Naive B cell (primary cell): Measurements from ENCODE around the gene ISG20. TPM values are rescaled to one million over a fixed set of nuclear protein-coding genes. Genes with fewer than 3 reads are reported as not detected.

ENCODE experiments used
- ATAC-seq, 2 donors: fragments of 150-1000 bp; cut with Tn5 transposase; 2 replicates each; pipeline ENCODE4 v1.10.0; 2021; ENCODE audit warnings: low read depth in 2 of 2, mild to moderate bottlenecking in 2 of 2, moderate library complexity in 2 of 2
- DNase-seq: peaks from one replicate; pipeline ENCODE4 v3.0.0; 2022
- H3K27ac Mint-ChIP-seq, 6 donors: one replicate each; pipeline ENCODE4 v1.8.0; 2020 to 2022; ENCODE audit warnings: mild to moderate bottlenecking in 6 of 6, mixed read lengths in 6 of 6, moderate library complexity in 5 of 6, inconsistent platforms in 2 of 6
- H3K27me3 Mint-ChIP-seq, 3 donors: one replicate each; pipeline ENCODE4 v1.8.0; 2021 to 2022; ENCODE audit warnings: mixed read lengths in 3 of 3, mild to moderate bottlenecking in 1 of 3
- H3K36me3 Mint-ChIP-seq, 2 donors: one replicate each; pipeline ENCODE4 v1.8.0; 2020 to 2022; ENCODE audit warnings: mixed read lengths in 2 of 2, inconsistent platforms in 1 of 2, mild to moderate bottlenecking in 1 of 2
- H3K4me1 Mint-ChIP-seq, 3 donors: one replicate each; pipeline ENCODE4 v1.8.0; 2020 to 2022; ENCODE audit warnings: mixed read lengths in 3 of 3, inconsistent platforms in 1 of 3, mild to moderate bottlenecking in 1 of 3, moderate library complexity in 1 of 3
- H3K4me3 Mint-ChIP-seq, 8 donors: one replicate each; pipeline ENCODE4 v1.8.0; 2020 to 2022; ENCODE audit warnings: mild to moderate bottlenecking in 8 of 8, mixed read lengths in 8 of 8, moderate library complexity in 8 of 8, inconsistent platforms in 2 of 8
- H3K9me3 Mint-ChIP-seq, 7 donors: one replicate each; pipeline ENCODE4 v1.8.0; 2020 to 2022; ENCODE audit warnings: mixed read lengths in 7 of 7, mild to moderate bottlenecking in 5 of 7, inconsistent platforms in 2 of 7, moderate library complexity in 1 of 7
- polyA plus RNA-seq, 6 donors: library from polyadenylated mRNA; unstranded; fragments of 300-500 nt; fragmentation: Illumina TruSeq; gene quantifications; one replicate each; pipeline ENCODE4 v1.2.3, GENCODE V29; 2021; ENCODE audit warnings: low read depth in 6 of 6

Gene ISG20
- polyA plus RNA-seq, 6 donors from 2014 or later = 638 to 1,304 (median 969) TPM

- peaks cover 0 to 13% (median 5%) of the 10 kb centered on the region in 7 donors for H3K9me3 Mint-ChIP-seq
Measured at GRCh38 chr15:88674661-88675060, 35.8 kb downstream of the ISG20 start.

GRCh38 chr15:88678755-88679154 lies 39.9 kb downstream of the ISG20 start:
- DNase-seq (no peak), ATAC-seq (no peak)
- Mint-ChIP-seq H3K4me3 (no peak overlapping the region), H3K36me3 (peaks cover 0 to 21% of the 10 kb centered on the region in 2 donors), H3K9me3 (peaks cover 0 to 3% (median 0%) of the 10 kb centered on the region in 7 donors), H3K27ac (peak overlapping the region in 1 of 6 donors; percentile 21), H3K4me1 (peaks cover 7 to 12% (median 8%) of the 10 kb centered on the region in 3 donors), H3K27me3 (peaks cover 0 to 28% (median 14%) of the 10 kb centered on the region in 3 donors)

More at GRCh38 chr15:88674661-88675060, 35.8 kb downstream of the ISG20 start:
- peaks cover 0 to 21% of the 10 kb centered on the region in 2 donors for H3K36me3 Mint-ChIP-seq
- peaks cover 4 to 43% (median 24%) of the 10 kb centered on the region in 3 donors for H3K27me3 Mint-ChIP-seq
- H3K27ac Mint-ChIP-seq = no peak overlapping the region
- no peak for ATAC-seq
- H3K4me3 Mint-ChIP-seq = no peak overlapping the region
- DNase-seq = no peak
- no peaks in the 10 kb centered on the region for H3K4me1 Mint-ChIP-seq

- DNase-seq (no peak), ATAC-seq (no peak)
- H3K9me3 Mint-ChIP-seq = peaks cover 0 to 2% (median 0%) of the 10 kb centered on the region in 7 donors
- H3K4me3 Mint-ChIP-seq = no peak overlapping the region
- peaks cover 0 to 19% (median 14%) of the 10 kb centered on the region in 3 donors for H3K27me3 Mint-ChIP-seq
- H3K4me1 Mint-ChIP-seq = peaks cover 13 to 20% (median 16%) of the 10 kb centered on the region in 3 donors
- peak overlapping the region in 2 of 6 donors; percentile 57 to 63 for H3K27ac Mint-ChIP-seq
- H3K36me3 Mint-ChIP-seq = peaks cover 0 to 21% of the 10 kb centered on the region in 2 donors
Measured at GRCh38 chr15:88680241-88681001, 41.6 kb downstream of the ISG20 start.

GRCh38 chr15:88681610-88682221 lies 42.9 kb downstream of the ISG20 start:
- ATAC-seq (no peak), DNase-seq (no peak)
- Mint-ChIP-seq H3K27ac (no peak overlapping the region), H3K9me3 (peaks cover 0 to 2% (median 0%) of the 10 kb centered on the region in 7 donors), H3K36me3 (peaks cover 0 to 16% of the 10 kb centered on the region in 2 donors), H3K27me3 (peaks cover under 1 to 15% (median 11%) of the 10 kb centered on the region in 3 donors), H3K4me3 (no peak overlapping the region), H3K4me1 (peaks cover 13 to 22% (median 16%) of the 10 kb centered on the region in 3 donors)

GRCh38 chr15:88684345-88684744 lies 45.5 kb downstream of the ISG20 start:
- H3K27ac Mint-ChIP-seq = no peak overlapping the region
- peaks cover 13 to 22% (median 16%) of the 10 kb centered on the region in 3 donors for H3K4me1 Mint-ChIP-seq
- peaks cover 0 to 7% of the 10 kb centered on the region in 2 donors for H3K36me3 Mint-ChIP-seq
- DNase-seq (no peak), ATAC-seq (no peak)
- H3K9me3 Mint-ChIP-seq = peaks cover 0 to 16% (median 3%) of the 10 kb centered on the region in 7 donors
- peaks cover 9 to 19% (median 16%) of the 10 kb centered on the region in 3 donors for H3K27me3 Mint-ChIP-seq
- no peak overlapping the region for H3K4me3 Mint-ChIP-seq

- H3K36me3 Mint-ChIP-seq = peaks cover 0 to 18% of the 10 kb centered on the region in 2 donors
- no peak for DNase-seq
- ATAC-seq = no peak
- H3K4me3 Mint-ChIP-seq = no peak overlapping the region
- no peak overlapping the region for H3K27ac Mint-ChIP-seq
- peaks cover 0 to 18% (median 5%) of the 10 kb centered on the region in 7 donors for H3K9me3 Mint-ChIP-seq
- H3K27me3 Mint-ChIP-seq = peaks cover 17 to 31% (median 24%) of the 10 kb centered on the region in 3 donors
- peaks cover 13 to 20% (median 16%) of the 10 kb centered on the region in 3 donors for H3K4me1 Mint-ChIP-seq
Measured at GRCh38 chr15:88686166-88686565, 47.4 kb downstream of the ISG20 start.

- Mint-ChIP-seq H3K4me1 (peaks cover 8 to 14% (median 10%) of the 10 kb centered on the region in 3 donors), H3K27me3 (peaks cover 21 to 37% (median 29%) of the 10 kb centered on the region in 3 donors)
- no peak for DNase-seq
Measured at GRCh38 chr15:88688394-88688933, 49.6 kb downstream of the ISG20 start.

GRCh38 chr15:88690331-88690730 lies 51.5 kb downstream of the ISG20 start:
- Mint-ChIP-seq H3K9me3 (peaks cover 0 to 18% (median 5%) of the 10 kb centered on the region in 7 donors), H3K36me3 (peaks cover 0 to 18% of the 10 kb centered on the region in 2 donors), H3K27ac (no peak overlapping the region), H3K27me3 (peaks cover 21 to 39% (median 35%) of the 10 kb centered on the region in 3 donors), H3K4me3 (no peak overlapping the region), H3K4me1 (peaks cover 0 to 3% (median 0%) of the 10 kb centered on the region in 3 donors)
- DNase-seq = no peak
- ATAC-seq = no peak

More at GRCh38 chr15:88688394-88688933, 49.6 kb downstream of the ISG20 start:
- Mint-ChIP-seq H3K9me3 (peaks cover 0 to 18% (median 5%) of the 10 kb centered on the region in 7 donors), H3K4me3 (no peak overlapping the region), H3K36me3 (peaks cover 0 to 18% of the 10 kb centered on the region in 2 donors), H3K27ac (no peak overlapping the region)
- no peak for ATAC-seq

- peaks cover 0 to 18% of the 10 kb centered on the region in 2 donors for H3K36me3 Mint-ChIP-seq
- H3K27ac Mint-ChIP-seq = peak overlapping the region in 1 of 6 donors; percentile 88
- DNase-seq (no peak), ATAC-seq (no peak)
- peak overlapping the region in 1 of 8 donors; percentile 49 for H3K4me3 Mint-ChIP-seq
- peaks cover 18 to 33% (median 31%) of the 10 kb centered on the region in 3 donors for H3K27me3 Mint-ChIP-seq
- H3K4me1 Mint-ChIP-seq = no peaks in the 10 kb centered on the region
- H3K9me3 Mint-ChIP-seq = peaks cover 0 to 14% (median 5%) of the 10 kb centered on the region in 7 donors
Measured at GRCh38 chr15:88693191-88693590, 54.4 kb downstream of the ISG20 start.

- Mint-ChIP-seq H3K9me3 (no peaks in the 10 kb centered on the region), H3K4me1 (no peaks in the 10 kb centered on the region), H3K27ac (no peak overlapping the region), H3K4me3 (no peak overlapping the region), H3K36me3 (peaks cover 0 to 7% of the 10 kb centered on the region in 2 donors), H3K27me3 (peaks cover 24 to 32% (median 30%) of the 10 kb centered on the region in 3 donors)
- DNase-seq (no peak), ATAC-seq (no peak)
Measured at GRCh38 chr15:88695101-88695500, 56.3 kb downstream of the ISG20 start.

GRCh38 chr15:88695691-88696251 lies 57.0 kb downstream of the ISG20 start:
- ATAC-seq (no peak), DNase-seq (no peak)
- peaks cover 20 to 28% (median 24%) of the 10 kb centered on the region in 3 donors for H3K27me3 Mint-ChIP-seq
- H3K4me3 Mint-ChIP-seq = no peak overlapping the region
- no peaks in the 10 kb centered on the region for H3K4me1 Mint-ChIP-seq
- H3K27ac Mint-ChIP-seq = no peak overlapping the region
- H3K36me3 Mint-ChIP-seq = peaks cover 0 to 2% of the 10 kb centered on the region in 2 donors
- H3K9me3 Mint-ChIP-seq = no peaks in the 10 kb centered on the region

GRCh38 chr15:88696254-88696653 lies 57.4 kb downstream of the ISG20 start:
- Mint-ChIP-seq H3K4me3 (no peak overlapping the region), H3K27ac (no peak overlapping the region), H3K36me3 (no peaks in the 10 kb centered on the region)

GRCh38 chr15:88697276-88697675 lies 58.5 kb downstream of the ISG20 start:
- Mint-ChIP-seq H3K4me1 (no peaks in the 10 kb centered on the region), H3K36me3 (no peaks in the 10 kb centered on the region), H3K9me3 (no peaks in the 10 kb centered on the region), H3K27ac (no peak overlapping the region), H3K4me3 (no peak overlapping the region), H3K27me3 (peaks cover 16 to 26% (median 20%) of the 10 kb centered on the region in 3 donors)
- DNase-seq = no peak
- ATAC-seq = no peak

More at GRCh38 chr15:88696254-88696653, 57.4 kb downstream of the ISG20 start:
- Mint-ChIP-seq H3K27me3 (peaks cover 16 to 26% (median 20%) of the 10 kb centered on the region in 3 donors), H3K9me3 (no peaks in the 10 kb centered on the region), H3K4me1 (no peaks in the 10 kb centered on the region)
- DNase-seq = no peak
- ATAC-seq = no peak
